Motor neuron (in vitro differentiated cells): ENCODE results near the gene PLK2. TPM values are rescaled to one million over a fixed set of nuclear protein-coding genes. Genes with fewer than 3 reads are reported as not detected.
A peak's percentile ranks its signal among the peaks of the same experiment; 100 is the strongest.

Source experiments
- ATAC-seq, 8 experiments: fragments of 200-7000 bp; cut with Tn5 transposase; replicated peaks in 6 of 8; 2 replicates each; pipeline ENCODE4 v1.8.0; 2021; ENCODE audit warnings: mild to moderate bottlenecking in 8 of 8, moderate library complexity in 8 of 8
- H3K27ac ChIP-seq, 2 donors: fragments of 250-450 bp; sonication (Bioruptor Pico); 2 replicates each; pipeline ENCODE4 v1.9.0; 2021; ENCODE audit warnings: antibody characterized with exemption in 2 of 2, mild to moderate bottlenecking in 2 of 2, moderate library complexity in 1 of 2
- H3K4me1 ChIP-seq, 2 donors: fragments of 250-450 bp; sonication (Bioruptor Pico); replicated peaks in 1 of 2; 2 replicates each; pipeline ENCODE4 v1.6.1; 2021; ENCODE audit warnings: antibody characterized with exemption in 2 of 2, mild to moderate bottlenecking in 2 of 2, moderate library complexity in 1 of 2
- H3K4me3 ChIP-seq, 5 donors: fragments of 250-450 bp; sonication (Bioruptor Pico); 2 replicates each; pipeline ENCODE4 v1.9.0; 2021; ENCODE audit warnings: antibody characterized with exemption in 5 of 5, mild to moderate bottlenecking in 5 of 5, moderate library complexity in 4 of 5
- WGBS, 10 experiments: fragments of 450-650 bp; shearing (Covaris generic); methylation state at CpG; one replicate each; pipeline ENCODE4 v1.0.0; 2022; 5-methylcytosine and 5-hydroxymethylcytosine counted together
- in situ Hi-C, 9 experiments: fragments of 400-800 bp; cut with MboI; loops; one replicate each; pipeline ENCODE4 v1.15.0; 2021; ENCODE audit warnings: low sequenced_read_pairs in 9 of 9, low pct_unique_long_range_greater_than_20kb in 2 of 9; ENCODE audit not compliant: unreplicated experiment in 9 of 9
- total RNA-seq, 8 experiments: library from RNA; unstranded; fragments of 300-600 nt; gene quantifications; 2 replicates each; pipeline versions ENCODE4 v1.2.3 to v1.2.4, GENCODE V29; 2022

Gene PLK2
- total RNA-seq, 8 experiments from 2014 or later: 43.5 to 242 (median 72.9) TPM

DNA sequence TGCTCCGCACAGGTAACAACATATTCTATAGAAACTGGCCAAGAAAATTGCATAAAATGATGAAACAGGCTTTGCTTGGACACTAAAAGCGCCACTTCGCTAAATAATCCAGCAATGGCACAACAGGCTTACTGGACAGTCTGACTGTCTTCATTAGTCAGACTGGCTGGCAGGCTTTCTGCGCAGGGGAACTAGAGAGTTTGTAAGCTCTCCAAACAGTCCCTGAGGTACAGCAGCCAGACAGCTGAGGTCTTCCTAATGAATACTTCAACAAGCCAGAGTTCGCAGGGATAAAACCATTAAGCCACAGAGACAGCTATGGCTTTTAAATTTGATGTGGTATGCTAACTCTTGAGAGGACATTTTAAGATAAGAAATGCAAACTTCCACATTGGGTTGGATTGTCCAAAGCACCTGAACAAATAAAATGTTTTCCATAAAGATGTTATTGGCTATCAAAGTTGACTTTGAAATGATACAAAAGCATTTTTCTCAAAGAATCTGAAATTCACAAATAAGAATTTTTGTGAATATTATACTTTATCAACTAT, 20.7 kb downstream of the PLK2 start:
- Histone ChIP-seq H3K4me3 (no peak overlapping the region), H3K27ac (no peak overlapping the region), H3K4me1 (no peaks in the 10 kb centered on the region)
- ATAC-seq: peak in 1 of 8 experiments; percentile 49
- in situ Hi-C loops: loop anchor here in 1 of 9 experiments (25.0 kb wide), 1 partner anchor 102 kb away; no protein-coding TSS in a partner anchor
- 56 to 100% (median 94%) methylated on average over 1 to 5 of the region's 5 CpGs; no CpG with 5 or more reads in 1 of the 10 experiments for WGBS, 10 experiments

DNA sequence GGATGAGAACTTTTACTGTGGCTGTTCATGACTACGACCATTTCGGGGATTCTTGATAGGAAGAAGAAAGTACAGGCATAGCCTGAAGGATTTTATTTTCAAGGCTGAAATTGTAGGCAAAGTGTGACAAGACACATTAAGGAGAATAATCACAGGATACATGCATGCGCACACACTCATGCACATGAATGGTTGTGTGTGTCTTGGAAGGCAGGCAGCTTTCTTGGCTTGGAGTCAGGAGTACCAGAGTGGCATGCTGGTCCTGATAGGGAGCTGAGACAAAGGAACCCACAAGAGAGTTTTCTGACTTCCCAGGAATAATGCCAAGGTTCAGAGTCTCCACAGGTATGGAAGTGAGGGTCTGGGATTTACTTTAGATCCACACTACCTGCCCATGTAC, 22.2 kb downstream of the PLK2 start:
- Histone ChIP-seq H3K4me3 (no peak overlapping the region), H3K27ac (no peak overlapping the region), H3K4me1 (no peaks in the 10 kb centered on the region)
- in situ Hi-C loops: loop anchor here in 1 of 9 experiments (25.0 kb wide), 1 partner anchor 100 kb away; no protein-coding TSS in a partner anchor
- ATAC-seq: peak in 1 of 8 experiments; percentile 58
- 85 to 100% (median 92%) methylated on average over 2 to 3 of the region's 3 CpGs; no CpG with 5 or more reads in 2 of the 10 experiments for WGBS, 10 experiments

DNA sequence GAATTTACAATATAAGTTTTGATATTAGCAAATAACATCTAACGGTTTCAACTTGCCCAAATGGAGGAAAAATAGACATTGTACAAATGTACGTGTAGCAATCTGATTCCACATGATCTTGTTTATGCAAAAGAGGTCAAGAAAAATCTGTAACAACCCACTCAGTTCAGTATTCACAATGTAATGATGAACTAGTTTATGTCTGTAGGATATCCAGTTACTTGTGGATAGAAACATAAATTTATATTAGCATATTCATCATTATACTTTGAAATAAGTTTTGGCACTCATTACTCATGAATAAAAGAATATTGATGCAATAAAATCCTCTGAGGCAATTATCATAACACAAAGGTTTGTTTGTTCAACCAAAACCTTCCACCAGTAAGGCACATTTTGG, 28.1 kb downstream of the PLK2 start:
- 13 to 87% (median 54%) methylated on average over 1 to 2 of the region's 2 CpGs; no CpG with 5 or more reads in 1 of the 10 experiments for WGBS, 10 experiments

DNA sequence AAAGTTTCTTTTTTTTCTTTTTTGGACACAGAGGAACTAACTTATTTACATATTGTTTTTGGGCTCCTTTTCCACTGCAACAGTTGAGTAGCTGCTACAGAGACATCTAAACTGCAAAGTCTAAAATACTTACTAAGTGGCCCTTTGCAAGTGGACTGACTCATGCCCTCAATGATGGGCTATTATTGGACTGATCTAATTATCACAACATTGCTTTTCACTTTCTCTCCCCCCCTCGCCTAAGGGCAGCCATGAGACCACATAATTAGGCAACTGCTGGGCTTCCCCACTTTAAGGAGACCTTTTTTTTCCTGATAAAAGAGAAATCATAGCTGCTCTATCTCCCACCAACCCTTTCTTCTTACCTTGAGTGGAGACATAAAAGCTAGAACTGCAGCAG, 47.0 kb downstream of the PLK2 start:
- 57 to 83% (median 80%) methylated on average over 1 of the region's 1 CpG; no CpG with 5 or more reads in 4 of the 10 experiments for WGBS, 10 experiments
- in situ Hi-C loops: no loop called here
- no peak for ATAC-seq
- Histone ChIP-seq H3K4me1 (no peaks in the 10 kb centered on the region), H3K4me3 (no peak overlapping the region), H3K27ac (no peak overlapping the region)

More for the DNA sequence above, 28.1 kb downstream of the PLK2 start:
- H3K4me1 ChIP-seq: no peaks in the 10 kb centered on the region
- H3K27ac ChIP-seq: no peak overlapping the region
- ATAC-seq: peak in 3 of 8 experiments; percentile 52 to 96 (median 78)
- in situ Hi-C loops: loop anchor here in 1 of 9 experiments (25.0 kb wide), 1 partner anchor 95 kb away; no protein-coding TSS in a partner anchor
- no peak overlapping the region for H3K4me3 ChIP-seq

GRCh38 chr5:58412081-58412480, 47.8 kb downstream of the PLK2 start:
- H3K27ac ChIP-seq: no peak overlapping the region
- in situ Hi-C loops: no loop called here
- WGBS, 10 experiments: 50 to 100% (median 93%) methylated on average over 1 to 2 of the region's 2 CpGs; no CpG with 5 or more reads in 3 of the 10 experiments
- no peak overlapping the region for H3K4me3 ChIP-seq
- ATAC-seq: no peak
- no peaks in the 10 kb centered on the region for H3K4me1 ChIP-seq

- 56 to 100% (median 80%) methylated on average over 1 of the region's 1 CpG; no CpG with 5 or more reads in 6 of the 10 experiments for WGBS, 10 experiments
- no peak overlapping the region for H3K4me3 ChIP-seq
- no peak overlapping the region for H3K27ac ChIP-seq
- in situ Hi-C loops: no loop called here
- peak in 1 of 8 experiments; percentile 47 for ATAC-seq
- no peaks in the 10 kb centered on the region for H3K4me1 ChIP-seq
Measured at GRCh38 chr5:58411372-58411771, 48.5 kb downstream of the PLK2 start.

GRCh38 chr5:58410441-58410840, 49.4 kb downstream of the PLK2 start:
- Histone ChIP-seq H3K4me3 (no peak overlapping the region), H3K4me1 (no peaks in the 10 kb centered on the region), H3K27ac (no peak overlapping the region)
- in situ Hi-C loops: no loop called here
- WGBS, 10 experiments: 8 to 89% (median 65%) methylated on average over 2 of the region's 2 CpGs; no CpG with 5 or more reads in 1 of the 10 experiments
- peak in 7 of 8 experiments; percentile 45 to 90 (median 75) for ATAC-seq

GRCh38 chr5:58407042-58407719, 52.7 kb downstream of the PLK2 start:
- Histone ChIP-seq H3K27ac (no peak overlapping the region), H3K4me1 (no peaks in the 10 kb centered on the region), H3K4me3 (no peak overlapping the region)
- WGBS, 10 experiments: 0 to 83% (median 33%) methylated on average over 1 of the region's 1 CpG; no CpG with 5 or more reads in 1 of the 10 experiments
- in situ Hi-C loops: no loop called here
- ATAC-seq: peak in 2 of 8 experiments; percentile 49 to 54

- no peak overlapping the region for H3K27ac ChIP-seq
- no peak for ATAC-seq
- no peak overlapping the region for H3K4me3 ChIP-seq
- no peaks in the 10 kb centered on the region for H3K4me1 ChIP-seq
- in situ Hi-C loops: no loop called here
- 17 to 93% (median 70%) methylated on average over 1 to 2 of the region's 2 CpGs; no CpG with 5 or more reads in 4 of the 10 experiments for WGBS, 10 experiments
Measured at GRCh38 chr5:58406394-58406793, 53.5 kb downstream of the PLK2 start.

- H3K27ac ChIP-seq: no peak overlapping the region
- no peaks in the 10 kb centered on the region for H3K4me1 ChIP-seq
- no peak overlapping the region for H3K4me3 ChIP-seq
- 44 to 100% (median 50%) methylated on average over 1 to 2 of the region's 2 CpGs; no CpG with 5 or more reads in 3 of the 10 experiments for WGBS, 10 experiments
- no peak for ATAC-seq
- in situ Hi-C loops: no loop called here
Measured at GRCh38 chr5:58405175-58405574, 54.7 kb downstream of the PLK2 start.

- in situ Hi-C loops: no loop called here
- 64 to 100% (median 85%) methylated on average over 2 to 3 of the region's 3 CpGs; no CpG with 5 or more reads in 2 of the 10 experiments for WGBS, 10 experiments
- ATAC-seq: peak in 2 of 8 experiments; percentile 46
- Histone ChIP-seq H3K4me1 (no peaks in the 10 kb centered on the region), H3K27ac (no peak overlapping the region), H3K4me3 (no peak overlapping the region)
Measured at GRCh38 chr5:58404734-58405133, 55.2 kb downstream of the PLK2 start.
